ENCODE data around the gene PLCB3.
"Not testable (repeated sequence)": the region's sequence is repeated elsewhere in the genome, so short reads cannot be mapped to it uniquely, and the experiment has no call there.

PLCB3 gene

DNA sequence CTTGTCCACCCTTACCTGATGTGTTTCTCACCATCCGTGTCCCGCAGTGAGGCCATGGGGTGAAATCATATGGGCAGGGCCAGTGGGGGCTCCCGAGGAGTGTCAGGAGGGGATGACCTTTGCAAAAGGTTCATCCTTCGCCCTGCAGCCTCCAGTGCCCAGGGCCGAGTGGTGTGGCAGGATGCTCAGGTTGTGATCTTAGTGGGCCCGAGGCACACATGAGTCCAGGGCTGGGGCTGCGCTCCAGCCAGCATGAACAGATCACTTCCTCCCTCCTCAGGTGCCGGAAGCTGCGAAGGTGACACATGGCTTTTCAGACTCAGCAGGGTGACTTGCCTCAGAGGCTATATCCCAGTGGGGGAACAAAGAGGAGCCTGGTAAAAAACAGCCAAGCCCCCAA is 13.3 kb upstream of the PLCB3 start:
- no peak for DNase-seq

DNA sequence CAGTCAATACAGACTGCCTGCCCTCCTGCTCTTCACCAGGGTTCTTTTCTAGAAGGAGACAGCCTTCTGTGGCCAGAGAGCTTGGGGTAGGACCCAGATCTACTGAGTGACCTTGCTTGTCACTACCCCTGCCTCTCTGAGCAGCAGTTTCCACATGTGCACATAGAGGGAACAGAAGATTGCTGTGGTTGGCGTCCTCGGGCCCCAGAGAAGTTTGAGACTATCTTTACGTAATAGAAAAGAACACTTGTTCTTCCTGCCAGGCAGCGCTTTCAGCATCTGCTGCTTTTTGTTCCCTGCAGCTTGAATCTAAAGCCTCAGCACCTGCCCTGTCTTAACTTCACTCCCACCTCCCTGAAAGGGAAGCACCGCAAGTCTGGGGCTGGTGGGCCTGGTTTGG is 12.3 kb upstream of the PLCB3 start:
- no peak for DNase-seq

DNA sequence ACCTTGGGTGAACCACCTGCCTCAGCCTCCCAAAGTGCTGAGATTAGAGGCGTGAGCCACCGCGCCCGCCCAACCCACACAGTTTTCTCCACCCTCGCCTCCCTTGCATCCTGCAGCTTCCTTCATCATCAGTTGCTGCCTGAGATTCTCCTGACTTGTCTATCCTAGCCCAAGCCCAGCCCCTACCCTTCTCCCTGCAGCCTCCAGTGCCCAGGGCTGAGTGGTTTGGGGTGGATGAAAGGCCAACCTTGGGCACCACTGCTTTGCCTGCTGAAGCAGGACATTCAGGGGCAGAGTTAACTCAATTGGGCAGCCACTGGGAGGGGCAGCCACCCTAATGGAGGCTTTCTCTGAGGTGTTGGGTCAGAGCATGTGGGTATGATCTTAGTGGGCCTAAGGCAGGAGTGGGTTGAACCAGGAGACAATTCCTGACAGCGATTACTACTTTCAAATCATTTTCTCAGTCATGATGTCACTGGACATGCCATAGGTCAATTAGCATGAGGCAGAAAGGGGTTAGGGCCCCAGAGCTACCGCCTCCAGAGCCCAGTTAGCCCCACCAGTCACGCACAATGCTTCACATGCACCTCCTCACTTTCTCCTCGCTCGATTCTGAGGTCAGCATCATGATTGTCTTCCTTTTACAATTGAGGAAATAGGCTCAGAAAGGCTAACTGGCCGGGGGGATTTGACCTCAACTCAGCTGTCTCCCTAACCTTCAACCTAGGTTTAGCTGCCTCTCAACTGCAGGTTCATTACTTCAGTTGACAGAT is 11.5 kb upstream of the PLCB3 start:
- no peak for DNase-seq

DNA sequence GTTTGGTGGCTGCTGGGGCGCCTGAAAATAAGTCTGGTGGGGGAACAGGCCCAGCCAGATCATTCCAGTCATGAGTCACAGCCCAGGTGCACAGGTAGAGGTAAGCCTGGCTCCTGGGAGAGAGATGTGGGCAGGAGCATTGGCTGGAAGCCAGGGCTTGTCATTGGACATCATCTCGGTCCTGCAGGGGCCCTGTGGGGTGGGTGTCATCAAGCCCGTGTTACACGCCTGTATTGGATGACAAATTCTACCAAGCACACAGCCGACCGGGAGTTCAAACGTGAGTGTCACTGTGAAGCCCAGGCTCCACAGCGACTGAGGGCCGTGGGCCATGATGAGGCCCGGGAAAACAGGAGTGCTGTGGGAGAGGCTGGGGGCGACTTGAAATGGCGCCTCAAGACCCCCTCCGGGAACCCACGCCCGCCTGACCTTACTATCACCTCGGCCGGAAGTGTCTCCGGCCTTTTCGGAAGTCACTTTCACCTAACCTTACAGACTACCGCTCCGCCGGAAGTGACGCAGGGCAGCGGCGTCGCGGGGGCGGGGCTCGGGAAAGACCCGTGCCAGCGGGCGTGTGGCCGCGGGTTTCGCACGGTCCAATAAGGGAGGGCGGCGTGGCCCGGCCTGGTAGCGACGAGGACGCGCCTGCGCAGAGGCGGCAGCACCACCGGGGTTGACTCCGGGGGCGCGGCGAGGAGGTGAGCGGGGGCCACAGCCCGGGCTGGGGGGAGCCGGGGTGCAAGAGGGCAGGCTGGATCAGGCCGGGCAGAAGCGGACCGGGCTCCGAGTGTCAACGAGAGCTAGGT is 10.7 kb upstream of the PLCB3 start, which contains the start of gene FKBP2:
TSS of gene FKBP2 (plus strand) at position 661 of the 806 bp plus-strand sequence. CDS start 1,293 bp downstream, outside the sequence.
- DNase-seq, result peak; percentile 99

DNA sequence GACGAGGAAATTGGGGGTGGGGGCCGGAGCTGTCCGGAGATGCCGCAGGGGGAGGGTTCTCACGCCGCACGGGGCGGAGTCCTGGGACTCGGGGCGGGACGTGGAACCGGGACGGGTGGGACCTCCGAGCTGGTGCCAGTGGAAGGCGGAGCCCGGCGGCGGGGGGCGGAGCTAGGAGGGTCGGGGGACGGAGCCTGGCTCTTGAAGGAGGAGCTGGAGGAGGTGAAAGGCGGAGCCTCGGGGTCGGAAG is 10.2 kb upstream of the PLCB3 start:
- DNase-seq, result peak; percentile 100

DNA sequence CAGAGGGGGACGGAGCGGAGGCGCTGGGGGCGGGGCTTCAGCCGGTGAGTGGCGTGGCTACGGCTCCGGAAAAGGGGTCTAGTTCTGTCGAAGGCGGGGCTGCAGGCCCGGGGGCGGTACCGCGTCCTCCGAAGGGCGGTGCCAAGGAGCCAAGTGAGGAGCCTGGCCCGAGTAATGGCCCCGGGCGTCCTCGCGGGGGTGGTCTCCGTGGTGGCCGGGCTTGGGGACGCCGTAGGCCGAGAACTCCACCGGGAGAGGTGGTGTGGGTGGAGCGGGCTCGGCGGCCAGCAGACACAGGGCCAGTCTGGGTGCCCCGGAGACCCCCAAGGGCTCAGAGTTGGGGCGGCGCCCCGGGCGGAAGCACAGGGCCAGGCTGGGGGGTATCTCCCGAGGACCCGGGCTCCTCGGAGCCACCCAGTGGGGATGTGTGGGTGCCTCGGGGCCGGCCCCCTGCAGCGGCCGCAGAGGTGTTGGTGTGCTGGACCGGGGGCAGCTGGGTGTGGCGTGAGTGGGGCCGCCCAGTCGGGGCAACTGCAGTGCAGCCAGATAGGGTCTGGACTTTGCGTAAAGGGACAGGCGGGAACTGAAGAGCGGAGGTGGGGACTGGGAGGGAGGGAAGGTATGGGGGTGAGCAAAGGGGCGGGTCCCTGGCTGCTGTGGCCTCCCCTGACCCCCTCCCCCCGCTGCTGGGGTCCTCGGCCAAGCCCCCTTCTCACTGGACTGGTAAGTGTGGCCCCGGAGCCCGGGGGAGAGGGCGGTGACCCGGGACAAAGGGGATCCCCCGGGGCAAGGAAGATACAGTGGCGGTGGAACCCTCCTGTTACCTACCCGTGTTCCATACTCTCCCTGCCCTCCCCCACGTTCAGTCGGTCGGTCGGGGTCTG is 9.6 kb upstream of the PLCB3 start:
- no peak for DNase-seq

DNA sequence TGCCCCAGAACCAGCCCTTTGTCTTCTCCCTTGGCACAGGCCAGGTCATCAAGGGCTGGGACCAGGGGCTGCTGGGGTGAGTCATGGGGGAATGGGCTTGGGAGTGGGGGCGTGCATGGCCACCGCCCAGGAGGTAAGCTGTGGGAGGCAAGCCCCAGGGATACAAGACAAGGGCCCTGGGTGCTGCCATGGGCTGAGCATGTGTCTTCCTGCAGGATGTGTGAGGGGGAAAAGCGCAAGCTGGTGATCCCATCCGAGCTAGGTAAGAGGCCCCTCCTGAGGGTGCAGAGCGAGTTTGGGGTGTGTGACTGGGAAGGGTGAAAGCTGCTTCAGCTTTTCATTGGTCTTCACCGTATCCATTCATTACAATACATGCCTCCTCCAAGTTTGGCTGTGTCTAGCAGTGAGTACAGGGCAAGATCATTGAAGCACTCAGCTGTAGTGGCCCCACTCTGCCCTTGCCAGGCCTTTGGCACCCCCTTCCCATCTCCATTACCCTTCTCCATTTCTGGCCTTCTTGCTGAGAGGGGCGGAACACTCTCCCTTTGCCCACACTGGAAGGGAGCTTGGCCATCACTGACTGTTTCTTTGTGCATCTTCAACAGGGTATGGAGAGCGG is 8.0 kb upstream of the PLCB3 start:
- DNase-seq, result no peak

DNA sequence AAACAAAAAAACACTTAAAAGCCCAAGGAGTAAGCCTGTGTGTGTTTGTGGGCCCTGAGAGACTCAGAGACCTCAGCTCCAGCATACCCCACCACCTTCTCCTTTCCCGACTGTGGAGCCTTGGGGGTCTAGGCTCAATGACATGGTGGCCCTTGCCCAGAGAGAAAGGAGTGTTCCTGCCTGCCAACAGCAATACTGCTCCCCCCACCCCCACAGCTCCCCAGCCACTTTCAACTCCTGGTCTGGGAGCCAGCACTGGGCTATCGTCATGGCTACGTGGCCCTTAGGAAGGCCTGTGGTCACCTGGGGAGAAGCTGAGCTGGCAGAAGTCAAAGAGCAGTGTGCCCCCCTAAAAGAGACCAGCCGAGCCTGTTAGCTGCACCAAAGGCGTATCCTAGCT is 7.2 kb upstream of the PLCB3 start:
- DNase-seq, result no peak

DNA sequence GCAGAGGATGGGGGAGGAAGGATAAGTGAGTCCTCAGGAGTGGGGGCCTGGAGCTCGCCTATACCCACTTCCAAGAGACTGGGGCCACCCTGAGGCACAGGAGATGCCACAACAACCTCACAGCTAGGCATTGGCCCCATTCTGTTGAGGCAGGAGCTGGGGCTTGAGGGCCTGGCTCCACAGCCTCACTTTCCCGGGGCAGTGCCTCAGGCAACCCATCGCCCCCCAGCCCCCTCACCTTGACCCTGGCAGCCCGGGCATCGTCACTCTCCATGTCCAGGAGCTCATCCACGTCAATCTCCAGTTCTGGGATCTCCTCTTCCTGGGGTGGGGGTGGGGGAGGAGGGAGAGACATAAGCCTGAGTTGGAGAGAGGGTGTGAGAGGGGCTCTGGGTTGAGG is 6.4 kb upstream of the PLCB3 start:
- DNase-seq, result no peak

DNA sequence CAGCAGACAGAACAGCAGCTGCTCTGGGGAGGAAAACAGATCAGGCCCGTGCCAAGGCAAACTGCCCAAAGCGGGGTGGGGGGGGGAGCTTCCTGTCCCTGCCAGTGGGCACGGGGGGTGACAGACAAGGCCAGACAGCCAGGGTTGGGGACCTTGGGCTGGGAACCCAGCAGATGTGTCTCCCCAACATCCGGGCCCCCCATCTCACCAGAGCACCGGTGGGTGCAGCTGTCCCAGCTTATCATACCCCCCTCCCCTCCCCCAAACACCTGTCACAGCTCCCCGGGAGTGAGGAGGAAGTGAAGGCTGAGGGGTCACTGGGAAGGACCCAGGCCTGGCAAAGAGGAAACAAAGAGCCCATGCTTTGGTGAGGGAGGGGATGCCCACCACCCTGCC is 5.9 kb upstream of the PLCB3 start:
- DNase-seq, result no peak

DNA sequence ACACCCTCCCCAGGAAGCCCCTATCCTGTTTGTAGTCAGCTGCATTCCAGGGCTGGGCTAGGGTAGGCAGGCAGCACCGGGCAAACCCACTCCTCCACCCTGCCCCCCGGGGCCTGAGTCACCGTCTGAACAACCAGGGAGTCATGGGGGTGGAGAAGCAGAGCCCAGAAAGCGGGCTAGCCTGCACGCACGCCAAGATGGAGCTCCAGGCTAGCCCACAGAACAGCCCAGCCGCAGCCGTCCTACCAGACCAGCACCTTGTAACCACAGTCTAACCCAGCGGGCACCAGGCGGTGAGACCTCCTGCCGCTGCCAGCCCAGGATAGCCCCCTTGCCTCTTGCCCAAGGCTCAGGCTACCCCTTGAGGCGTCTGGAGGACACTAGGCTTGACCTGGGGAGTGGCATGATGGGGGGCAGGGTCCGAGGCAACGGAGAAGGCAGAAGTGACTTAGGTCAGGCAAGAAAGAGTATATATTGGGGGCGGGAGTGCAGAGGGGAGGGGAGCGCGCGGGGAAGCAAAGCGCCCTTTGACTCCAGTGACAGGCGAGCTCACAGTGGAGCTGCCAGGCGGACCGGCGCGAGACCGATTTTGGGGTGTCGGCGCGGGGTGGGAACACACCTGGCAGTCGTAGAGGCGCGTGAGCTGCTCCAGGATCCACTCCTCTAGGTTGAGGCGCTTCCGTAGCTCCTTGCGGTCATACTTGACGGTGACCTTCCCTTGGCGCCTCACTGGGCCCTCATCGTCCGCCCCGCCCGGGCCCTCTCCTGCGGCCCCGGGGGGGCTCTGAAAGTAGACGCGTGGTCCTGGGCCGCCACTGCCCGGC is 5.3 kb upstream of the PLCB3 start:
- DNase-seq, result peak; percentile 91

DNA sequence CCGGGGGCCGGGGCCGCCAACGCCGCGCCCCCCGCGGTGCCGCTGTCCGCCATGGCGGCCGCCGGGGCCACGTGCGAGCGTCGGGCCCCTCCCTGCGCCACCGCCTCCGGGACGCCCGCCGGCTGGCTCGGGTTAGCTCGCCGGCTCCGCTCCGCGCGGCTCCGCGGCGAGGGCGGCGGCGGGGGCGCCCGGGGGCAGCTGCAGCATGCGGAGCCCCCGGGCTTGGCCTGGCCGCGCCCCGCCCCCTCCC is 4.8 kb upstream of the PLCB3 start:
- not testable (repeated sequence) for DNase-seq

DNA sequence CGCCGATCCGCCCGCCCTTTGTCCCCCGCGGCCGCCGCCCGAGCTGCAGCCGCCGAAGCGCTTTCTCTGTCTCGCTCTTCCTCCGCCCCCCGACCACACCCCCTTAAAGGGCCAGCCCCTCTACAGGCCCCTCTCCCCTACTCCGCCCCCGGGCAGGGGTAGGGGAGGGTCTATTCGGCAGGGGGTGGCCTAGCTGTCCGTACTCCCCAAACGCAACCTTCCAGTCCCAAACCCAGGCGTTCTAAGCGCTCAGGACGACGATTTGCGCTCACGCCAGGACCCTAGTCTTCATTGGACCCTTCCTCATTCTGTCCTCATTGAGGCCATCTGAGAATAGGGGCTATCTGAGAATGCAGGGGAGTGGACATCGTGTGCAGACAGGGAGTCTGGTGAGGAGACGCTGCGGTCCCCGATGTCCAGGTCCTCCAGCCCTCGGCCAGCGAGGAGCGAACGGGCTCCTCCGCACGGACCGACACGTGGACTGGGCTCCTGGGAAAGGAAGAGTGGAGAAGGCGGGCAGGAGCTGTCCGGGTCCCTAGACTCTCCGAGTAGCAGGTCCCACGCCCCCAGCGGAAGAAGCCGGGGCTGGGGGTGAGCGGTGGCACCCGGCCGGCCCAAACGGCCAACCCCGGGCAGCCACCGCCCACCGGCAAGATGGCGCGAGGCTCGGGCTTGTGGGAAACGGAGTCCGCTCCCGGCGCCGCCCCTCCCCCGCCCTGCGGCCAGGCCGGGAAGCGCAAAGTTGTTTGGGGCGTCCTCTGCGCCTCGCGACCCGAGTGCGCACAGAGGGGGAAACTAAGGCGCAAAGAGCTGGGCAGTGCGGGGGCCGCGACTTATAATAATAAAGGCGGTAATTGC is 4.2 kb upstream of the PLCB3 start, which contains the start of gene PPP1R14B:
TSS of gene PPP1R14B (minus strand) at position 73 of the 858 bp plus-strand sequence. CDS start 270 bp downstream, outside the sequence.
- DNase-seq, result peak; percentile 91

DNA sequence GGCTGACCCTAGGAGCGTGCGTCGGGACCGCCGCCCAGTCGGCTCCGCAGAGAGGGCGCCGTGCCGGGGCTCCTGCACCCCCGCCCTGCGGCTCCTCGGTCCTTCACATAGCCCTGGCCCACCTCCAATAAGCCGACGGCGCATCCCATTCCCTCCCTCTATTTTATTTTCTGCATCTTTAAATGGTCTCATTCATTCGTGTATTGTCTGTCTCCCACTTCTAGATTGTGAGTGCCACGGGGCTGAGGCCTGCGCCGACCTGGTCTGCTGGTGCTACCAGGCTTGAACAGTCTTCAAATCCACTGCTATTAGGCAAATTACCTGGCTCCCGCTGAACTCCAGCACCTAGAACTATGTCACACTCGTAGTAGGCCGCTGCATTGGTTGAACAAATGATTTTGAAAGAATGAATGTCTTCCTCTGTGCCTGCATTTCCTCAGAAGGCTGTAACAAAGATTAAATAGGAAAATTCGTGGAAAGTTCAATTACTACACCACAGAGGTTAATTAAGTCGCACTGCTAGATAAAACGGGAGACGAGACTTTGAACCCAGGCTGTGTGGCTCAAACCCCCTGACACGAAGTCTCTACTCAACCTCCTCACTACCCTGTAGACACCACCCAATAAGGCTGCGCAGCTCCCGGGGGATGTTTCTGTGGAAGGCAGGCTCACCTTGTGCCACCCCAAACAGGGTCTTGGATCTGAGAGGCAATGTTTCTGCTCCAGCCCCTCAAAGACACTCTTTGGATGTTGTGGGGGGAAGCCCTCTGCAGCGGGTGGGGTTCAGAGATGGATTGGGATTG is 3.4 kb upstream of the PLCB3 start:
- no peak for DNase-seq

DNA sequence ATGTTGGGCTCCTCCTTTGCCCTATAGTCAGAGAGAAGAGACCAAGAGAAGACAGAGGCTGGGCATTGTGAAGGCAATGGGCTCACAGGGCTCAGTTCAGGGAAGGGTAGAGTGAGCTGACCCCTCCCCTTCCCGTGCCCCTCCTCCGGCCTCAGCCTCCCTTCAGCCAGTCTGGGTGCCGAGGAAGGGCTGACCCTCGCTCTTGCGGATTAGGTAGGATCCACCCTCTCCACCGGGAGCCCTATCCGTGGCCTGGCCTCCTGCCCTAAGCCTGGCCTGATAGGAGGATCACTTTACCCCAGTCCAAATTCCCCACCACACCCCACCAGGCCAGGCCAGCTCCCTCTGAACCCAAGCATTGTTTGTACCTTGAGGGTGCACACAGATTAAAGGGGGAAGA is 2.8 kb upstream of the PLCB3 start:
- no peak for DNase-seq

DNA sequence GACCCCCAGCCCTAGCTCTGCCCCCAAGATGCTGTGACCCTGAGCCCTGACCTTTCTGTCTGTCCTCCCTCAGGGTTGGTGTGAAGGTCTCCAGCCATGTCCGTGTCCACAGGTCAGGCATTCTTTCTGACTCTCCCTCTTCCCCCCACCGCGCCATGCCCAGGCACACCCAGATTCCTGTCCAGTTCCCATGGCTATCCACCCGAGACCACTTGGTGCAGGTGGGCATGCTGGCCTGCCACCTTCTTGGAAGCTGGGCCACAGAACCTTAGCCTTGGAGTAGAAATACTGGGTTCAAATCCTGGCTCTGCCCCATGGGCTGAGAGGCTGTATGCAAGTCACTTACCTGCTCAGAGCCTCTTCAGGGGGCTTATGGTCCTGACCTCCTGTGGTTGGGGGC is 2.3 kb upstream of the PLCB3 start:
- no peak for DNase-seq

DNA sequence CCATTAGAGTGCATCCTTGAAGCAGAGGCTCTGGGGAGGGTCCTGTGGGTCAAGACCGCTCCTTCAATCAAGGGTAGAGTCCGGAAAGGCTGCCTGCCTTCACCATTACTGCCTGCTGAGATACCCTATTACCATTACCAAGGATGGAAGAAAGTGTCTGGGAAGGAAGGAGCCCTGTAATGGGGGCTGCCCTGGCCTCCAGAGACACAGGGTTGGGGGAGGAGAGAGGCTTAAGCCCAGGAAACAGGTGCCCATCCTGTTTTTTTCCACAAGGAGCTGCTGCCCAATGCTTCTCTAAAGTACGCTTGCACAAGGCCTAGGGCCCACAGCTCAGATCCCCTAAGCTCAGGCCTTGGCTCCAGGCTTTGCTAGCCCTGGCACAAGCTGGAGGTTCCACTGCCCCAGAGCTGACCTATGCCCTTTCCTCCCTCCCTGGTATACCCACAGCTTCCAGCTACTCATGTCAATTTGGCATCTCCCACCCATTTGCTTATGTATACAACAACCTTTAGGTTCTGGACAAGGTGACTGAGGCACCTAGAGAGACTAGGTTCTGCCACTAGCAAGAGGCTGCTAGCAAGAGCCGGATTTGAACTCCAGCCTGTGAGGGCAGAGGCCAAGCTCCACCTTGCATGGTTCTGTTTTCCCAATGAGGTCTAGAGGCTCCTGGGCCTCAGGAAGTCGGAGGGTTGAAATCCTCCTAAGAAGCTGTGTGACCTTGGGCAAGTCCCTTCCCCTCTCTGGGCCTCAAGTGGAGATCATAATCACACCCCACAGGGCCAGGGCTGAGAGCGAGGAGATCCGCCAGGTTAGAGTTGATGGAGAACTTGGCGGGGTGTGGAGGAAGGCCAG is 1.5 kb upstream of the PLCB3 start:
- DNase-seq, result no peak

DNA sequence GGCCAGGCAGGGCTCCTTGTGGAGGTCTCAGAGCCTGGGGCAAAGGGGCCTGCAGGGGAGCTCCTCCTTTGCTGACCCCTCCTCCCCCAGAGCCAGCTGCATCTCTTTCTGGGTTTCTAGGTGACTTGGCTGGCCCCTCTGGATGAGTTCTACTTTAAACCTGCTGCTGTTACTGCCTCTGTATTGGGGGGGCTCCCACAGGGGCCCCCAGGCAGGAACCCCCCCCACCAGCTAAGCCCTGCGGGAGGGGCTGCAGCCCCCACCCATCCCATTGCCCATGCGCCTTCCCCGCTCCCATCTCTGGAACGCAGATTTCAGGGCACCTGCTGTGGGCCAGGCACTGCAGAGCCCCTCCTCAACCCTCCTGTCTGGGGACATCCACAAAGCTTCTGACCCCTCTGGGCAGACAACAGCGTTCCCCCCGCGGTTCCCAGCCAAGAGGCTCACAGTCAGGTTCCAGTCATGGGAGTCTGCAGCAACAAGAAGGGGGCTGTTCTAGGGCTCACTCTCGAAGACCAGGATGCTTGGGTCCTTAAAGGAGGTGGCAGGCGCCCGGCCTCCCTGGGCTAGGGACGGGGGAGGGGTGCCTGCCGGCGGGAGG is 815 bp upstream of the PLCB3 start:
- no peak for DNase-seq

DNA sequence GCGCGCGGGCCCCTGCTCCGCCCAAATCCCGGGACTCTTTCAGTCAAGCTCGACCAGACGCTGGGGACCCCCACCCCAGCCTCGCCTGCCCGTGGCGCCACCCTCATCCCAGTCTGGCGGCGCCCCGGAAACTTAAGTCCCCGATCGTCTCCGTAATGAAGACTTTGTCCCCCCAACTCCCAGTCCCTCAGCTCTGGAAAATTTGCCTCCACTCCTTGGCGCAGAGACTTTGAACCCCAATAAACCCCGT is 348 bp downstream of the PLCB3 start:
- no peak for DNase-seq
